ENCODE data around the gene CARMIL1.
"Not testable (repeated sequence)": the region's sequence is repeated elsewhere in the genome, so short reads cannot be mapped to it uniquely, and the experiment has no call there.

The CARMIL1 gene

GRCh38 chr6:25277857-25278256 lies 1.3 kb upstream of the CARMIL1 start:
- DNase-seq (ENCODE audit: low spot score): no peak

- DNase-seq (ENCODE audit: low spot score): no peak
These were observed 787 bp upstream of the CARMIL1 start for GRCh38 chr6:25278261-25278913.

GRCh38 chr6:25279748-25280343 lies 672 bp downstream of the CARMIL1 start:
- peak; percentile 26 for DNase-seq (ENCODE audit: low spot score)

- DNase-seq (ENCODE audit: low spot score): peak; percentile 43
These were observed 1.3 kb downstream of the CARMIL1 start for GRCh38 chr6:25280344-25281074.

GRCh38 chr6:25286891-25287290 lies 7.7 kb downstream of the CARMIL1 start:
- DNase-seq (ENCODE audit: low spot score): no peak

GRCh38 chr6:25287941-25288340 lies 8.8 kb downstream of the CARMIL1 start:
- no peak for DNase-seq (ENCODE audit: low spot score)

GRCh38 chr6:25288518-25288917 lies 9.3 kb downstream of the CARMIL1 start:
- DNase-seq (ENCODE audit: low spot score): no peak

GRCh38 chr6:25290306-25291060 lies 11.3 kb downstream of the CARMIL1 start:
- no peak for DNase-seq (ENCODE audit: low spot score)

GRCh38 chr6:25292384-25292783 lies 13.2 kb downstream of the CARMIL1 start:
- no peak for DNase-seq (ENCODE audit: low spot score)

GRCh38 chr6:25295651-25296050 lies 16.5 kb downstream of the CARMIL1 start:
- no peak for DNase-seq (ENCODE audit: low spot score)

GRCh38 chr6:25296217-25296905 lies 17.2 kb downstream of the CARMIL1 start:
- no peak for DNase-seq (ENCODE audit: low spot score)

- no peak for DNase-seq (ENCODE audit: low spot score)
These were observed 17.9 kb downstream of the CARMIL1 start for GRCh38 chr6:25297039-25297441.

GRCh38 chr6:25297823-25298522 lies 18.8 kb downstream of the CARMIL1 start:
- DNase-seq (ENCODE audit: low spot score): no peak

GRCh38 chr6:25298523-25298865 lies 19.3 kb downstream of the CARMIL1 start:
- DNase-seq (ENCODE audit: low spot score): not testable (repeated sequence)

GRCh38 chr6:25301362-25301761 lies 22.2 kb downstream of the CARMIL1 start:
- no peak for DNase-seq (ENCODE audit: low spot score)

- DNase-seq (ENCODE audit: low spot score): no peak
These were observed 23.0 kb downstream of the CARMIL1 start for GRCh38 chr6:25302151-25302550.

- DNase-seq (ENCODE audit: low spot score): no peak
These were observed 23.5 kb downstream of the CARMIL1 start for GRCh38 chr6:25302677-25303128.

- no peak for DNase-seq (ENCODE audit: low spot score)
These were observed 24.1 kb downstream of the CARMIL1 start for GRCh38 chr6:25303254-25303653.

- no peak for DNase-seq (ENCODE audit: low spot score)
These were observed 27.2 kb downstream of the CARMIL1 start for GRCh38 chr6:25306379-25306778.

GRCh38 chr6:25307805-25308494 lies 28.8 kb downstream of the CARMIL1 start:
- no peak for DNase-seq (ENCODE audit: low spot score)

GRCh38 chr6:25309886-25310285 lies 30.7 kb downstream of the CARMIL1 start:
- DNase-seq (ENCODE audit: low spot score): no peak
